GOT3 (cell line): ENCODE data around the gene NDUFB2.
"Not testable (repeated sequence)": the region's sequence is repeated elsewhere in the genome, so short reads cannot be mapped to it uniquely, and the experiment has no call there.

Experiments used
- DNase-seq: peaks from one replicate; lab custom pipeline; 2025; ENCODE audit warnings: mixed read lengths; lab: John Stamatoyannopoulos, UW

NDUFB2 gene

DNA sequence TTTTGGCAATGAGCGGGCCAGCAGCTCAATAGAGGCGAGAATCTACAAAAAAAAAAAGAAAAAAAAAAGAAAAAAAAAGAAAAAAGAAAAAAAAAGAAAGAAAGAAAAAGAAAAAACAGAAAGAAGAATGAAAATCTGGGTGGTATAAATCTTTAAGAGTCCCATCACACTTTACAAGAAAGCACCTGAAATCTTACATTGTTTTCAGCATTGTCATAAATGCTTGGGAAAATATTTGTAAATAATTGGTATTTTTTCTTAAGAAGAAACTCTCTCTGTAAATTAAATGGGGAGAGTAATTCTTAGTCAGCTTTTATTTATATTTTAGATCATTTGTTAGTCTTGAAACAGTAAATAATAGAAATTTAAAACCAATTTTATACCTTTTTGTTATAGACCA lies 38.2 kb downstream of the NDUFB2 start:
- DNase-seq, result no peak

DNA sequence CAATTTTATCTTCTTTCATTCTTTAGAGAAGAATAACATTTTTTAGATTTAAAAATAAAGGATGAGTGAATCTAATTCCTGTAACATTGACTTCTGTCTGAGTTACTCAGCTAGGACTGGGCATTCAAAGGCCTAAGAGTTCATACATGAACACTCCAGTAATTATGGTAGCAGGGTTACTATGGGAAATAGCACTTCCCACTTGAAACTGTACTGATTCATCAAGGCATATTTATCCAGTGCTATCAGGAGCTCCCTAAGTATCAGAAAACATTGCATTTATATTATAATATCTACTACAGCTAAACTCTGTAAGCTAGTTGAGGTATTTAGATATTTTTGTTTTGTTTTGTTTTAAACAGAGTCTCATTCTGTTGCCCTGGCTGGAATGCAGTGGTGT lies 41.8 kb downstream of the NDUFB2 start:
- no peak for DNase-seq

DNA sequence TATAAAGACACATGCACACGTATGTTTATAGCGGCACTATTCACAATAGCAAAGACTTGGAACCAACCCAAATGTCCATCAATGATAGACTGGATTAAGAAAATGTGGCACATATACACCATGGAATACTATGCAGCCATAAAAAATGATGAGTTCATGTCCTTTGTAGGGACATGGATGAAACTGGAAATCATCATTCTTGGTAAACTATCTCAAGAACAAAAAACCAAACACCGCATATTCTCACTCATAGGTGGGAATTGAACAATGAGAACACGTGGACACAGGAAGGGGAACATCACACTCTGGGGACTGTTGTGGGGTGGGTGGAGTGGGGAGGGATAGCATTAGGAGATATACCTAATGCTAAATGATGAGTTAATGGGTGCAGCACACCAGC lies 46.7 kb downstream of the NDUFB2 start:
- not testable (repeated sequence) for DNase-seq

DNA sequence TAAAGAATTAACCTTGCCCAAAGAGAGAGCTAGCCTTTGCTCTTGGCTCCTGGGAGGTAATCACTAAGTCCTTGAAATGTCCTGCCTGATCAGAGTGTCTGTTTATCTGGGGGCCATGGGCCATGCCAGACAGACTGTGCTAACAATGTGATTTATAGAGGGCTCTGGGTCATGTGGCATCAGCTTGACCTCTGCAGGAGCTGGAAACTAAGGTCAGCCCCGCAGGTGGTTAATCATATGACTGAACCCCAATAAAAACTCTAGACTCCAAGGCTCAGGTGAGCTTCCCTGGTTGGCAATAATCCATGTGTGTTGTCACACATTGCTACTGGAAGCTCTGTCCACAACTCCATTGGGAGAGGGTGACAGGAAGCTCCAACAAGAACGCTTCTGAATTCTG lies 47.5 kb downstream of the NDUFB2 start:
- no peak for DNase-seq

DNA sequence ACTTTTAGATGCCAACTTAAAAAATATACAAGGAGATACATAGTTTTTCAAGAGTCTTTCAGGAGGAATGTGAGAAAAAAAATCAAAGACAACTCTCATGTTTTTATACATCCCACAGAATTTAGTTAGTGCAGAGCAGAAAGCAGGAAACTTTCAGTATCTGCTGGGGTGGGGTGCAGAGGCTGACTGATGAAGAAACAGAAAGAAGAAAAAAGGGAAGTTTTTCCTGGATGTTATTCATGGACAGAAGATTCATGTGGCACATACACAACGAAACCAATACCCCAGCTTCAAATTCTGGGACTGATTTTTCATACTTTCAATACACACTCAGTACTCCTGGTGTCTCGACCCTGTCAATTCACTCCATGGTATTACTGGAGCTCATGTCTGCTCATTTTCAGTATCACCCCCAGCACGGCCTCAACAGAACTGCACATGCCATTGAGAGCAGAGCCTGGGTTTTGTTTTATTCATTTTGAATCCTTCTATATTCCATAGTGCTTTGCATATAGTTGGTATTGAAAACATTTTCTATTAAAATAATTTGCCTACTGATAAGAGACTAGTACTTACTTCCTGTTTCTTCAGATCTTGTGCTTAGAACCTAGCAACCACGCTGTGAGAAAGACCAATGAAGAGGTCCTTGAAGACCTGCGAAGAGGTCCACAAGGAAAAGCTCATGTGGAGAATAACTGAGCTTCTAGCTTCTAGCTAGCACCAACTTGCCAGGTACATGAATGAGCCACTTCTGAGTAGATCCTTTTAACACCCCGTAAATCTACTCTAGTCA lies 49.0 kb downstream of the NDUFB2 start:
- no peak for DNase-seq

DNA sequence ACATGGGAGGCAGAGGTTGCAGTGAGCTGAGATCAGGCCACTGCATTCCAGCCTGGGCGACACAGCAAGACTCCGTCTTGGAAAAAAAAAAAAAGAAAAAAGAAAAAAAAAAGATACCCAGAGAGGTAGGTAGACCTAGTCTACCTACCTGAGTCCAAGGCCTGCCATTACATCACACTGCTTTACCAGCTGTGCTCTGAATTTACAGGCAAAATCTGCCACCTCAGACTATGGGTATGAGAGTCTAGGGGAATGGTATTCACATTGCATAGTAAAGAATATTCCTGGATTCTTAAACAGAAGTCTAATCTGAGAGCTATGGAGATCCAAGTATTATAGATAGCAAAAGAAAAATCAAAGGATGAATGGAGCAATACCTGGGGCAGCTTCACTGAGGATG lies 50.2 kb downstream of the NDUFB2 start:
- DNase-seq, result no peak

DNA sequence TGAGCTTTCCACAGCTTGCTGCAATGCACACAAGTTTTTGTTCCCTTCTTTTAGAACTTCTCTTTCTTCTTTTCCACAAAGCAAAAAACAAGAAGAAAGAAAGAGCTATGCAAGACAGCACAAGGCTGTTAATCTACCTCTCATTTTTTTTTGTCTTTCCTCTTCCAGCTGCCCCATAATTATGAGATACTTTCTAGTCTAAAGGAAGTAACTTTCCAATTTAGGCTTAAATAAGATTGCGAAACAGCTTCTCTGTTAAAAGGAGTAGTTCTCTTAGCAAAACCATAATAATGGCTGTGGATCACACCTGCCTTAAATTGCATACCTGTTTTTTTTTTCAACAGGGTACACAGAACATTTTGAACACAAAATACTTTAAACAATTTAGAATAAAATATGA lies 56.0 kb downstream of the NDUFB2 start:
- DNase-seq, result no peak

DNA sequence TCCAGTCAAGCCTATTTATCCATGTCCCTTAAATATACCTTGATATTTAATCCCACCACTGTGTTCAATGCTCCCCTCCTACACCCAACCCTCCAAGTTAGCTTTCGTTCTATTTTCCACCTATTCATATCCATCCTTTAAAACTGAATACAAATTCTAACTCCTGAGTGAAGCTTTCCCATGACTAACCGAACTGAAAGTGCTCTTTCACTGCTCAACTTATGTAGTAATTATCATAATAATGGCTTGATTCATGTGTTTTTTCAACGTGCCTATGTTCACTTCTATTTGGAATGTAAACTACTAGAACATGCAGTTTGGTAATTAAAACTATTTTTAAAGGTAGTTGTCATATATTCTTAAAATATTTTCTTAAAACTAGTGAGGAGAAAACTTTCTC lies 58.0 kb downstream of the NDUFB2 start:
- no peak for DNase-seq
